Astrocyte of the spinal cord (primary cell): ENCODE results near the gene EBNA1BP2.
"Not testable (repeated sequence)": the region's sequence is repeated elsewhere in the genome, so short reads cannot be mapped to it uniquely, and the experiment has no call there.

Experiments used
- DNase-seq: peaks from one replicate; pipeline ENCODE4 v3.0.0; 2011; ENCODE audit warnings: low read depth, low spot score
- H3K4me3 ChIP-seq: 2 replicates; pipeline ENCODE4 v1.5.1; 2011; ENCODE audit warnings: low read depth, mild to moderate bottlenecking, low read length, moderate library complexity
- in situ Hi-C: cut with HindIII; loops from 2 replicates; pipeline ENCODE4 v1.10.0; 2017; ENCODE audit warnings: low sequenced_read_pairs
- TF ChIP-seq, protein P1 (sequence below): IDR thresholded peaks from 2 replicates; pipeline ENCODE4 v1.5.1; 2012; ENCODE audit warnings: low read depth, mild to moderate bottlenecking, low read length, inconsistent platforms

Gene EBNA1BP2

DNA sequence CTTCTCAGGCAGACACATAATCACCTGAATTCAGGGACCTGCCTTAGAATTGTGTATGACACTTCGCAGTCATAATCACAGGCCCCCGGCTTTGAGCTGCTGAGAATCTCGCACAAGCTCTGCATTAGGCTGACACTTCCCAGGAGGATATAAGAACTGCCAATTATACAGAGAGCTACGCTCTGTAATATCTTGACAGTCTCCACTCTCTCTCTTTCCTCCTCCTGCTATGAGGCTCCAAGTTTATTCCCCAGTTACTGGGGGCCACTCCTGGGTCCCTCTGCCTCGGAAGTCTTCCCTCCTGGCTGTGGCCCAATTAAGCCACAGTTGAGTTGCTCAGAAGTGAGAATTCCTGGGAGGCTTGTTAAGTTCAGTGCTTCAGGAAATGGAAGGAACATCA lies 42.7 kb downstream of the EBNA1BP2 start:
- H3K4me3 ChIP-seq = no peak overlapping the region
- no peak for DNase-seq
- in situ Hi-C loops = no loop called here
- TF ChIP-seq, protein P1, sequence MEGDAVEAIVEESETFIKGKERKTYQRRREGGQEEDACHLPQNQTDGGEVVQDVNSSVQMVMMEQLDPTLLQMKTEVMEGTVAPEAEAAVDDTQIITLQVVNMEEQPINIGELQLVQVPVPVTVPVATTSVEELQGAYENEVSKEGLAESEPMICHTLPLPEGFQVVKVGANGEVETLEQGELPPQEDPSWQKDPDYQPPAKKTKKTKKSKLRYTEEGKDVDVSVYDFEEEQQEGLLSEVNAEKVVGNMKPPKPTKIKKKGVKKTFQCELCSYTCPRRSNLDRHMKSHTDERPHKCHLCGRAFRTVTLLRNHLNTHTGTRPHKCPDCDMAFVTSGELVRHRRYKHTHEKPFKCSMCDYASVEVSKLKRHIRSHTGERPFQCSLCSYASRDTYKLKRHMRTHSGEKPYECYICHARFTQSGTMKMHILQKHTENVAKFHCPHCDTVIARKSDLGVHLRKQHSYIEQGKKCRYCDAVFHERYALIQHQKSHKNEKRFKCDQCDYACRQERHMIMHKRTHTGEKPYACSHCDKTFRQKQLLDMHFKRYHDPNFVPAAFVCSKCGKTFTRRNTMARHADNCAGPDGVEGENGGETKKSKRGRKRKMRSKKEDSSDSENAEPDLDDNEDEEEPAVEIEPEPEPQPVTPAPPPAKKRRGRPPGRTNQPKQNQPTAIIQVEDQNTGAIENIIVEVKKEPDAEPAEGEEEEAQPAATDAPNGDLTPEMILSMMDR = no peak

DNA sequence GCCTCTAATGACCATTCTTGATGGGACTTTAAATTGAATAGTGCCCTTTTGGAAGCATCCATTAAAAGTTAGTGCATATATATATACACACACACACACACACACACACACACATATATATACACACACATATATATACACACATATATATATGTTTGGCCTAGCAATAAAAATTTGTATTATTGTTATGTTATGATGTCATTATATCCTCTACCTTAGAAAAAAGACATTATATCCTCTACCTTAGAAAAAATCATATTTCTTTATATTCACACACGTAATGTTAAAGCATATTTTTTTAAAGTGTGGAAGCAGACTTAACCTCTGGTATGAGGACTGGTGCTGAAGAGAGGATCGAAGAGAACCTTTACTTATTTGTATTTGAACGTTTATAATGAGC lies 43.3 kb downstream of the EBNA1BP2 start:
- TF ChIP-seq, protein P1 = no peak
- no peak for DNase-seq
- in situ Hi-C loops = no loop called here
- no peak overlapping the region for H3K4me3 ChIP-seq

DNA sequence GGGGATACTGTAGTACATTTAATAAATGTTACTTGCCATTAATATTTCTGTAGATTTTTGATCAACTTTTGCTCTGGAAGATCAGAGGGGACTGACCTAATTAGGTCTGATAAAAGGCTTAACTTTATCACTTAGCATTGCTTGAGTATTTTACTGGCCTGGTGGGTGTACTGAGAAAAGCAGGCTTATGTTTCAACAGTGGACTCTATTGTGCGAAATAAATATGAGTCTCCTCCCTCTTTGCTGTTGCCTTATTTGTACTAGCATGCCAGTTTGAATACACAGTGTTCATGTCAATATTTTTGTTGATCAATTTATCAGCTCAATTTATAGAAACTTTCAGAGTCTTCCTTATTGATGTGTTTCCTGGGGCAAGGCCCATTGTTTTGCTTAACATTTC lies 49.1 kb downstream of the EBNA1BP2 start:
- TF ChIP-seq, protein P1 = no peak
- in situ Hi-C loops = no loop called here
- no peak overlapping the region for H3K4me3 ChIP-seq
- DNase-seq = no peak

DNA sequence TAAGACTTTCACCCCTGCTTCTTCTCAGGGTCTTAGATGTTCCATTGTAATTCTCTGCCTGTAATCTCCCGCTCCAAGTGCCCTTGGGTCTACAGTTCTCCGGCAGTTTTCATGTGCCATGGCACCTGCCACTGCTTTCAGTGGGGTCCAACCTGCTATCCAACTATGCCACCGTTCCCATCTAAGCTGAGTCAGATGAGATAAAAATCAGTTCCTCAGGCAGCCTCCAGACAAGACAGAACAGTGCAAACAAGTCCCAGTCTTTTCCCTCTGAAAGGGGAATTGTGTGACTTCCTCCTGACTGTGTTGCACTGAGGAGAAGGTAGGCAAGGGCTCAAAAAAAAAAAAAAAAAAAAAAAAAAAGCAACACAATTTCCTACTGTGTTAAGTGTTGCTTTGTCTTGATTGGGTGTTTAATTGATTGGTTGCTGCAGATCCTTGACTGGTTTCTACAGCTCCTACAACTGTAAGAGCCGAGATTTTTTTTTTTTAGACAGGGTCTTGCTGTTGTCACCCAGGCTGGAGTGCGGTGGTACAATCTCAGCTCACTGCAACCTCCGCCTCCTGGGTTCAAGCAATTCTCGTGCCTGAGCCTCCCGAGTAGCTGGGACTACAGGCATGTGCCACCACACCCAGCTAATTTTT lies 50.7 kb downstream of the EBNA1BP2 start:
- peak overlapping the region; percentile 49 for H3K4me3 ChIP-seq
- no peak for DNase-seq
- TF ChIP-seq, protein P1 = no peak

DNA sequence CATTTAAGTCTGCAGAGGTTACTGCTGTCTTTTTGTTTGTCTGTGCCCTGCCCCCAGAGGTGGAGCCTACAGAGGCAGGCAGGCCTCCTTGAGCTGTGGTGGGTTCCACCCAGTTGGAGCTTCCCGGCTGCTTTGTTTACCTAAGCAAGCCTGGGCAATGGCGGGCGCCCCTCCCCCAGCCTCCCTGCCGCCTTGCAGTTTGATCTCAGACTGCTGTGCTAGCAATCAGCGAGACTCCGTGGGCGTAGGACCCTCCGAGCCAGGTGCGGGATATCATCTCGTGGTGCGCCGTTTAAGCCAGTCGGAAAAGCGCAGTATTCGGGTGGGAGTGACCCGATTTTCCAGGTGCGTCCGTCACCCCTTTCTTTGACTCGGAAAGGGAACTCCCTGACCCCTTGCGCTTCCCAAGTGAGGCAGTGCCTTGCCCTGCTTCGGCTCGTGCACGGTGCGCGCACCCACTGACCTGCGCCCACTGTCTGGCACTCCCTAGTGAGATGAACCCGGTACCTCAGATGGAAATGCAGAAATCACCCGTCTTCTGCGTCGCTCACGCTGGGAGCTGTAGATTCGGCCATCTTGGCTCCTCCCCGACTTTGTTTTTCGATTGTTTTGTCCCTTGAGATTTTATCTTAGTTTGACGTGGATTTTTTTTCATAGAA lies 52.0 kb downstream of the EBNA1BP2 start:
- peak; percentile 11 for DNase-seq
- H3K4me3 ChIP-seq = peak overlapping the region; percentile 49
- in situ Hi-C loops = not testable (repeated sequence)

More for the DNA sequence above, 50.7 kb downstream of the EBNA1BP2 start:
- in situ Hi-C loops = no loop called here
